ENCODE results near the gene PCYT1A. TPM values are rescaled to one million over a fixed set of nuclear protein-coding genes. Genes with fewer than 3 reads are reported as not detected.
"Not testable (repeated sequence)": the region's sequence is repeated elsewhere in the genome, so short reads cannot be mapped to it uniquely, and the experiment has no call there.

Gene PCYT1A
- polyA plus RNA-seq, 3 donors: 24.3 to 99.6 (median 31.6) TPM

DNA sequence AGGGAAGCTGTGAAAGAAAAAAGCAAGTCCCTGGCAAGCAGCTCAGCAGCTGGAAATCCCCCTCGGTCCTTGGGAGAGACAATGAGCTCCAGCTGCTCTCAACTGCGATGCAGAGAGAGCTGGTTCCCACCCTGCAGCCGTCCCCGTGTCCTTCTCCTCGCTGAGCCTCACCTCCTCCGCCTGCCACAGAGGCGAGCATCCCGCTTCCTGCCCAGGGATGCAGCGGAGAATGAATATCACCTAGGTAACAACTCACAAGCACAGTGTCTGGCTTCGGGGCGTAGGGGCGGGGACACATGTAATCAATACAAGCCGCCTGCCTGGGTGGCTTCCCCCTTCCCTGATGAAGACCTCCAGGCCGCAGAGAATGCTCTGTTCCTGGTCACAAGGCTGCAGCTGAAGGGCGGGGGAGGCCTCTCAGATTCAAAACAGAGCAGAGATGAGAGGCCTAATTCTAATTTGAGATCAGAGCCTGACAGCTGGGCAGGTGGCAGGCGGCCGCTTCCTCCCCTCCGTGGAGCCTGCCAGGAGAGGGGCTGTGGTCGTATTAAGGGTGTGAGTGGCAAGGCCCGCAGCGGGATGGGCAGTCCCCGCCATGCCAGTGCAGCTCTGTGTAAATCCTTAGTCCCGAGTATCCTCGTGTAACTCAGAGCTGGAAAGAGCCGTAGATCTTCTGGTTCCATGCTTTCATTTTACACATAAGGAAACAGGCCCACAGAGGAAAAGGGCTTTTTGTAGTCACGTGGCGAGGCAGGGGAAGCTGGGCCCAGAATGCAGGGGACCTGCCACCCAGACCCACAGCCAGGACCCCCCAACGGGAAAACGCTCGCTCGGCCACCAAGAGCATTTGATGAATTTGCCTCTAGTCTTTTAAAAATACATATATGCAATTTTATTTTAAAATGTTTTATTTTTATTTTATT lies 100.6 kb downstream of the PCYT1A start:
- Histone ChIP-seq H4K20me1 (ENCODE audit: insufficient read depth, low read length) (no peaks in the 10 kb centered on the region), H3K4me3 (replicated peaks in 1 of 3; ENCODE audit: low read depth in 2 of 3, low read length in 3 of 3) (peak overlapping the region in 2 of 3 experiments; percentile 1 to 59), H3K36me3 (replicated peaks in 1 of 2; ENCODE audit: control insufficient read depth in 1 of 2, insufficient read depth in 2 of 2, low read length in 2 of 2) (no peaks in the 10 kb centered on the region), H3K4me2 (replicated peaks; ENCODE audit: extremely low read depth, low read length, poor library complexity, severe bottlenecking) (peak overlapping the region; percentile 66), H3K79me2 (ENCODE audit: insufficient read depth, low read length) (no peaks in the 10 kb centered on the region), H3K27me3 (ENCODE audit: control insufficient read depth in 2 of 2, insufficient read depth in 2 of 2, low read length in 2 of 2) (no peaks in the 10 kb centered on the region), H3K9ac (ENCODE audit: insufficient read depth, low read length, poor library complexity, severe bottlenecking) (peak overlapping the region; percentile 66), H2AFZ (ENCODE audit: insufficient read depth, low read depth, low read length, poor library complexity, severe bottlenecking) (peak overlapping the region; percentile 92), H3K27ac (ENCODE audit: low read depth in 1 of 2, low read length in 2 of 2) (peak overlapping the region; percentile 0 to 71), H3K9me3 (replicated peaks in 1 of 2; ENCODE audit: control insufficient read depth in 1 of 2, insufficient read depth in 1 of 2, low read length in 2 of 2) (no peaks in the 10 kb centered on the region), H3K4me1 (ENCODE audit: control insufficient read depth in 1 of 2, insufficient read depth in 2 of 2, low read length in 2 of 2) (peaks cover 31 to 38% of the 10 kb centered on the region in 2 donors)
- H3K9me3 Mint-ChIP-seq: no peaks in the 10 kb centered on the region
- peaks cover 0 to 4% of the 10 kb centered on the region in 2 donors for H3K36me3 Mint-ChIP-seq
- intact Hi-C loops (cut with micrococcal nuclease): no loop called here
- H3K4me1 Mint-ChIP-seq: peaks cover 41% of the 10 kb centered on the region
- H3K27me3 Mint-ChIP-seq (ENCODE audit: low read depth in 3 of 3): peaks cover 0 to 7% (median 0%) of the 10 kb centered on the region in 3 donors
- 34% methylated on average over 20 of the region's 31 CpGs for whole genome bisulfite sequencing (ENCODE audit: insufficient coverage)
- H3K27ac Mint-ChIP-seq: peak overlapping the region; percentile 42 to 93 (median 82)
- TF ChIP-seq, protein P1, sequence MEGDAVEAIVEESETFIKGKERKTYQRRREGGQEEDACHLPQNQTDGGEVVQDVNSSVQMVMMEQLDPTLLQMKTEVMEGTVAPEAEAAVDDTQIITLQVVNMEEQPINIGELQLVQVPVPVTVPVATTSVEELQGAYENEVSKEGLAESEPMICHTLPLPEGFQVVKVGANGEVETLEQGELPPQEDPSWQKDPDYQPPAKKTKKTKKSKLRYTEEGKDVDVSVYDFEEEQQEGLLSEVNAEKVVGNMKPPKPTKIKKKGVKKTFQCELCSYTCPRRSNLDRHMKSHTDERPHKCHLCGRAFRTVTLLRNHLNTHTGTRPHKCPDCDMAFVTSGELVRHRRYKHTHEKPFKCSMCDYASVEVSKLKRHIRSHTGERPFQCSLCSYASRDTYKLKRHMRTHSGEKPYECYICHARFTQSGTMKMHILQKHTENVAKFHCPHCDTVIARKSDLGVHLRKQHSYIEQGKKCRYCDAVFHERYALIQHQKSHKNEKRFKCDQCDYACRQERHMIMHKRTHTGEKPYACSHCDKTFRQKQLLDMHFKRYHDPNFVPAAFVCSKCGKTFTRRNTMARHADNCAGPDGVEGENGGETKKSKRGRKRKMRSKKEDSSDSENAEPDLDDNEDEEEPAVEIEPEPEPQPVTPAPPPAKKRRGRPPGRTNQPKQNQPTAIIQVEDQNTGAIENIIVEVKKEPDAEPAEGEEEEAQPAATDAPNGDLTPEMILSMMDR (IDR thresholded peaks at IDR 0.05): no peak
- DNase-seq: no peak
- H3K4me3 Mint-ChIP-seq: peak overlapping the region; percentile 70 to 81

GRCh38 chr3:196184881-196185280 lies 102.6 kb downstream of the PCYT1A start:
- H3K4me1 ChIP-seq (ENCODE audit: control insufficient read depth in 1 of 2, insufficient read depth in 2 of 2, low read length in 2 of 2): peaks cover 27 to 33% of the 10 kb centered on the region in 2 donors
- H3K4me2 ChIP-seq (replicated peaks; ENCODE audit: extremely low read depth, low read length, poor library complexity, severe bottlenecking): no peak overlapping the region
- Mint-ChIP-seq H3K4me3 (no peak overlapping the region), H3K27ac (no peak overlapping the region), H3K27me3 (ENCODE audit: low read depth in 3 of 3) (peaks cover 0 to 5% (median 0%) of the 10 kb centered on the region in 3 donors), H3K36me3 (no peaks in the 10 kb centered on the region), H3K4me1 (peaks cover 44% of the 10 kb centered on the region), H3K9me3 (no peaks in the 10 kb centered on the region)
- TF ChIP-seq, protein P1 (IDR thresholded peaks at IDR 0.05): no peak
- no peak overlapping the region for H3K4me3 ChIP-seq (replicated peaks in 1 of 3; ENCODE audit: low read depth in 2 of 3, low read length in 3 of 3)
- no peaks in the 10 kb centered on the region for H3K9me3 ChIP-seq (replicated peaks in 1 of 2; ENCODE audit: control insufficient read depth in 1 of 2, insufficient read depth in 1 of 2, low read length in 2 of 2)
- no peaks in the 10 kb centered on the region for H3K36me3 ChIP-seq (replicated peaks in 1 of 2; ENCODE audit: control insufficient read depth in 1 of 2, insufficient read depth in 2 of 2, low read length in 2 of 2)
- H3K27ac ChIP-seq (ENCODE audit: low read depth in 1 of 2, low read length in 2 of 2): no peak overlapping the region
- no peak overlapping the region for H2AFZ ChIP-seq (ENCODE audit: insufficient read depth, low read depth, low read length, poor library complexity, severe bottlenecking)
- 98% methylated on average over 13 of the region's 15 CpGs for WGBS (ENCODE audit: insufficient coverage)
- H3K27me3 ChIP-seq (ENCODE audit: control insufficient read depth in 2 of 2, insufficient read depth in 2 of 2, low read length in 2 of 2): no peaks in the 10 kb centered on the region
- no peaks in the 10 kb centered on the region for H4K20me1 ChIP-seq (ENCODE audit: insufficient read depth, low read length)
- no peaks in the 10 kb centered on the region for H3K79me2 ChIP-seq (ENCODE audit: insufficient read depth, low read length)
- intact Hi-C loops (cut with micrococcal nuclease): no loop called here
- no peak for DNase-seq
- H3K9ac ChIP-seq (ENCODE audit: insufficient read depth, low read length, poor library complexity, severe bottlenecking): no peak overlapping the region

GRCh38 chr3:196184169-196184432 lies 103.4 kb downstream of the PCYT1A start:
- intact Hi-C loops (cut with micrococcal nuclease); H3K9me3 Mint-ChIP-seq; H3K36me3 ChIP-seq (replicated peaks in 1 of 2; ENCODE audit: control insufficient read depth in 1 of 2, insufficient read depth in 2 of 2, low read length in 2 of 2); H3K9ac ChIP-seq (ENCODE audit: insufficient read depth, low read length, poor library complexity, severe bottlenecking); H3K27me3 ChIP-seq (ENCODE audit: control insufficient read depth in 2 of 2, insufficient read depth in 2 of 2, low read length in 2 of 2); H3K4me3 Mint-ChIP-seq; H3K36me3 Mint-ChIP-seq; H3K79me2 ChIP-seq (ENCODE audit: insufficient read depth, low read length); H3K4me3 ChIP-seq (replicated peaks in 1 of 3; ENCODE audit: low read depth in 2 of 3, low read length in 3 of 3); H3K4me2 ChIP-seq (replicated peaks; ENCODE audit: extremely low read depth, low read length, poor library complexity, severe bottlenecking); H4K20me1 ChIP-seq (ENCODE audit: insufficient read depth, low read length); H2AFZ ChIP-seq (ENCODE audit: insufficient read depth, low read depth, low read length, poor library complexity, severe bottlenecking); H3K27me3 Mint-ChIP-seq (ENCODE audit: low read depth in 3 of 3); DNase-seq; H3K27ac ChIP-seq (ENCODE audit: low read depth in 1 of 2, low read length in 2 of 2); H3K9me3 ChIP-seq (replicated peaks in 1 of 2; ENCODE audit: control insufficient read depth in 1 of 2, insufficient read depth in 1 of 2, low read length in 2 of 2): not testable (repeated sequence)
- peaks cover 49% of the 10 kb centered on the region for H3K4me1 Mint-ChIP-seq
- H3K4me1 ChIP-seq (ENCODE audit: control insufficient read depth in 1 of 2, insufficient read depth in 2 of 2, low read length in 2 of 2): peaks cover 35 to 41% of the 10 kb centered on the region in 2 donors
- no CpG with 5 or more reads among the region's 4 CpGs for WGBS (ENCODE audit: insufficient coverage)
- H3K27ac Mint-ChIP-seq: peak overlapping the region in 1 of 7 donors; percentile 23

All from CD14-positive monocyte (primary cell).